H9 (cell line): Measurements from ENCODE around the gene SLC17A1. TPM values are rescaled to one million over a fixed set of nuclear protein-coding genes. Genes with fewer than 3 reads are reported as not detected.

Experiments
- DNase-seq: peaks from one replicate; pipeline ENCODE4 v3.0.0-alpha.2; 2017
- H2AFZ ChIP-seq: one replicate; pipeline ENCODE4 v1.6.1; 2013; ENCODE audit warnings: mild to moderate bottlenecking, low read length, control low read depth, moderate library complexity
- H2AK5ac ChIP-seq: 2 replicates; pipeline ENCODE4 v1.6.1; 2013; ENCODE audit warnings: low read length, control low read depth, mixed read lengths; ENCODE audit not compliant: insufficient read length
- H2BK120ac ChIP-seq: one replicate; pipeline ENCODE4 v1.6.1; 2013; ENCODE audit warnings: low read depth, mild to moderate bottlenecking, low read length, control low read depth, inconsistent platforms; ENCODE audit not compliant: poor library complexity, severe bottlenecking
- H2BK12ac ChIP-seq: 2 replicates; pipeline ENCODE4 v1.6.1; 2013; ENCODE audit warnings: low read length, control low read depth, mixed read lengths, low read depth; ENCODE audit not compliant: insufficient read length
- H2BK15ac ChIP-seq: 2 replicates; pipeline ENCODE4 v1.6.1; 2013; ENCODE audit warnings: low read depth, low read length, control low read depth
- H2BK20ac ChIP-seq: one replicate; pipeline ENCODE4 v1.6.1; 2013; ENCODE audit warnings: low read depth, mild to moderate bottlenecking, low read length, control low read depth, inconsistent platforms; ENCODE audit not compliant: poor library complexity, severe bottlenecking
- H2BK5ac ChIP-seq: 2 replicates; pipeline ENCODE4 v1.6.1; 2013; ENCODE audit warnings: low read length, control low read depth, mixed read lengths; ENCODE audit not compliant: insufficient read length
- H3K14ac ChIP-seq: 2 replicates; pipeline ENCODE4 v1.6.1; 2013; ENCODE audit warnings: low read length, control low read depth; ENCODE audit not compliant: insufficient read depth
- H3K18ac ChIP-seq: 2 replicates; pipeline ENCODE4 v1.6.1; 2013; ENCODE audit warnings: low read depth, mild to moderate bottlenecking, mixed read lengths, low read length, control low read depth; ENCODE audit not compliant: insufficient read length
- H3K23ac ChIP-seq: 2 replicates; pipeline ENCODE4 v1.6.1; 2013; ENCODE audit warnings: low read length, control low read depth, mixed read lengths, low read depth; ENCODE audit not compliant: insufficient read length
- H3K23me2 ChIP-seq: 2 replicates; pipeline ENCODE4 v1.6.1; 2013; ENCODE audit warnings: low read depth, mild to moderate bottlenecking, mixed read lengths, low read length, control low read depth; ENCODE audit not compliant: insufficient read length, poor library complexity, severe bottlenecking
- H3K27ac ChIP-seq: 2 replicates; pipeline ENCODE4 v1.5.1; 2013; ENCODE audit warnings: low read length, control low read depth, mixed read lengths, low read depth; ENCODE audit not compliant: insufficient read length
- H3K27me3 ChIP-seq: 2 replicates; pipeline ENCODE4 v1.6.1; 2013; ENCODE audit warnings: low read length, control low read depth, inconsistent platforms; ENCODE audit not compliant: insufficient read depth
- H3K4ac ChIP-seq: 2 replicates; pipeline ENCODE4 v1.6.1; 2013; ENCODE audit warnings: low read depth, mild to moderate bottlenecking, control low read depth, inconsistent platforms, low read length, moderate library complexity
- H3K4me1 ChIP-seq: 2 replicates; pipeline ENCODE4 v1.6.1; 2013; ENCODE audit warnings: low read length, control low read depth, inconsistent platforms; ENCODE audit not compliant: insufficient read depth
- H3K4me2 ChIP-seq: 2 replicates; pipeline ENCODE4 v1.6.1; 2013; ENCODE audit warnings: low read length, control low read depth, mixed read lengths; ENCODE audit not compliant: insufficient read length, insufficient read depth
- H3K56ac ChIP-seq: 2 replicates; pipeline ENCODE4 v1.6.1; 2013; ENCODE audit warnings: low read depth, mild to moderate bottlenecking, mixed read lengths, low read length, control low read depth; ENCODE audit not compliant: insufficient read length
- H3K79me1 ChIP-seq: 2 replicates; pipeline ENCODE4 v1.6.1; 2013; ENCODE audit warnings: low read depth, mild to moderate bottlenecking, moderate library complexity, low read length, control low read depth, inconsistent platforms; ENCODE audit not compliant: insufficient read depth, poor library complexity, severe bottlenecking
- H3K79me2 ChIP-seq: 2 replicates; pipeline ENCODE4 v1.6.1; 2013; ENCODE audit warnings: low read length, control low read depth, inconsistent platforms; ENCODE audit not compliant: insufficient read depth
- H3K9ac ChIP-seq: 2 replicates; pipeline ENCODE4 v1.6.1; 2013; ENCODE audit warnings: low read length, control low read depth, mixed read lengths; ENCODE audit not compliant: insufficient read length; ENCODE audit errors: extremely low read depth
- H3K9me3 ChIP-seq: one replicate; pipeline ENCODE4 v1.6.1; 2013; ENCODE audit warnings: low read depth, low read length, inconsistent platforms; ENCODE audit not compliant: control insufficient read depth
- H3T11ph ChIP-seq: one replicate; pipeline ENCODE4 v1.6.1; 2013; ENCODE audit warnings: mild to moderate bottlenecking, low read length, control low read depth, inconsistent platforms
- H4K20me1 ChIP-seq: one replicate; pipeline ENCODE4 v1.6.1; 2013; ENCODE audit not compliant: control insufficient read depth, insufficient read length, insufficient read depth
- H4K5ac ChIP-seq: 2 replicates; pipeline ENCODE4 v1.6.1; 2013; ENCODE audit warnings: low read depth, mild to moderate bottlenecking, mixed read lengths, low read length, control low read depth; ENCODE audit not compliant: insufficient read length
- H4K8ac ChIP-seq: replicated peaks from 2 replicates; pipeline ENCODE4 v1.6.1; 2013; ENCODE audit warnings: low read length, control low read depth, mixed read lengths, low read depth; ENCODE audit not compliant: insufficient read length
- H4K91ac ChIP-seq: 2 replicates; pipeline ENCODE4 v1.6.1; 2013; ENCODE audit warnings: low read depth, mild to moderate bottlenecking, moderate library complexity, mixed read lengths, low read length, control low read depth; ENCODE audit not compliant: insufficient read length
- H3K27ac Mint-ChIP-seq, 3 experiments: 2 replicates in 2 of 3; 3 replicates in 1 of 3; pipeline ENCODE4 v1.8.0; 2020 to 2021; ENCODE audit warnings: mixed read lengths in 3 of 3, mild to moderate bottlenecking in 1 of 3, moderate library complexity in 1 of 3
- H3K27me3 Mint-ChIP-seq: 2 replicates; pipeline ENCODE4 v1.8.0; 2021; ENCODE audit warnings: low read depth, mild to moderate bottlenecking, moderate library complexity, mixed read lengths
- H3K36me3 Mint-ChIP-seq, 3 experiments: 2 replicates in 2 of 3; 3 replicates in 1 of 3; pipeline ENCODE4 v1.8.0; 2020 to 2021; ENCODE audit warnings: low read depth in 3 of 3, mixed read lengths in 3 of 3; ENCODE audit not compliant: insufficient read depth in 1 of 3
- H3K4me1 Mint-ChIP-seq, 2 experiments: 2 replicates each; pipeline ENCODE4 v1.8.0; 2020; ENCODE audit warnings: mixed read lengths in 2 of 2
- H3K4me3 Mint-ChIP-seq, 2 experiments: 2 replicates in 1 of 2; 3 replicates in 1 of 2; pipeline ENCODE4 v1.8.0; 2020 to 2021; ENCODE audit warnings: mild to moderate bottlenecking in 2 of 2, mixed read lengths in 2 of 2, moderate library complexity in 1 of 2
- H3K9me3 Mint-ChIP-seq, 2 experiments: 2 replicates in 1 of 2; 3 replicates in 1 of 2; pipeline ENCODE4 v1.8.0; 2020; ENCODE audit warnings: mild to moderate bottlenecking in 2 of 2, mixed read lengths in 2 of 2, moderate library complexity in 1 of 2
- WGBS: extraction: QIAGEN DNeasy Blood & Tissue Kit; methylation state at CpG from one replicate; pipeline ENCODE4 v1.1.7; 2013; ENCODE audit warnings: missing lambda C conversion rate, low lambda C conversion rate, mixed read lengths; ENCODE audit not compliant: insufficient read length; ENCODE audit errors: extremely low coverage; 5-methylcytosine and 5-hydroxymethylcytosine counted together
- total RNA-seq: library from RNA; stranded (reverse); gene quantifications from 2 replicates; pipeline ENCODE4 v1.2.1, GENCODE V29; 2021
- TF ChIP-seq, protein P1 (sequence below): fragments of 200-600 bp; sonication (generic); conservative IDR thresholded peaks from 3 replicates; pipeline ENCODE4 v1.8.0; 2021; ENCODE audit warnings: antibody characterized with exemption, mild to moderate bottlenecking

The SLC17A1 gene
- total RNA-seq, 1 experiment from 2014 or later: not detected

DNA sequence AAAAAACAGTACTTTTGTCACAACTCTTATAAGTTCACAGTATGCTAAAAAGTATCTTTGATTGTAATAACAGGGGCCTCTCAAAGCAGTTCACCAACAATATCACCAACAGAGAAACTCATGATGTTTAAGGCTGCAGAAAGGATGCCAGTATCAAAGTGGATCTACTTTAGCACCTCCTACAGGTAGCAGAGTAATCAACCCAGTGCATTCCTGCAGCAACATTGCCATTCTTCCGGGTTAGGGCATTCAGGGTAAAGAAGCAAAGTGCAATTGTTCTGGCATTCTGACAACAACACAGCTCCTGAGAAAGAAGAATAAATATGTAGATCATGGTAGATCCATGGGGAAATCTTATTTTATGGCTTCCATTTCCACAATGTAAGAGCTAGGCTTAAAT, 84.9 kb downstream of the SLC17A1 start:
- Histone ChIP-seq H3K79me1 (no peaks in the 10 kb centered on the region), H3T11ph (no peak overlapping the region), H3K23ac (no peak overlapping the region), H3K9ac (no peak overlapping the region), H2AFZ (no peak overlapping the region), H2BK20ac (no peak overlapping the region), H4K5ac (no peak overlapping the region), H3K9me3 (no peaks in the 10 kb centered on the region), H4K20me1 (no peaks in the 10 kb centered on the region), H4K8ac (no peak overlapping the region), H2BK15ac (no peak overlapping the region), H3K4me1 (no peaks in the 10 kb centered on the region), H3K4ac (no peak overlapping the region), H3K56ac (no peak overlapping the region), H3K18ac (no peak overlapping the region), H3K27me3 (no peaks in the 10 kb centered on the region), H2BK120ac (no peak overlapping the region), H2BK12ac (no peak overlapping the region), H3K27ac (no peak overlapping the region), H3K4me2 (no peak overlapping the region), H3K23me2 (no peaks in the 10 kb centered on the region), H2AK5ac (no peak overlapping the region), H2BK5ac (no peak overlapping the region), H3K14ac (no peak overlapping the region), H4K91ac (no peak overlapping the region), H3K79me2 (no peaks in the 10 kb centered on the region)
- H3K4me3 Mint-ChIP-seq: no peak overlapping the region
- no peaks in the 10 kb centered on the region for H3K4me1 Mint-ChIP-seq
- no peaks in the 10 kb centered on the region for H3K27me3 Mint-ChIP-seq
- TF ChIP-seq, protein P1, sequence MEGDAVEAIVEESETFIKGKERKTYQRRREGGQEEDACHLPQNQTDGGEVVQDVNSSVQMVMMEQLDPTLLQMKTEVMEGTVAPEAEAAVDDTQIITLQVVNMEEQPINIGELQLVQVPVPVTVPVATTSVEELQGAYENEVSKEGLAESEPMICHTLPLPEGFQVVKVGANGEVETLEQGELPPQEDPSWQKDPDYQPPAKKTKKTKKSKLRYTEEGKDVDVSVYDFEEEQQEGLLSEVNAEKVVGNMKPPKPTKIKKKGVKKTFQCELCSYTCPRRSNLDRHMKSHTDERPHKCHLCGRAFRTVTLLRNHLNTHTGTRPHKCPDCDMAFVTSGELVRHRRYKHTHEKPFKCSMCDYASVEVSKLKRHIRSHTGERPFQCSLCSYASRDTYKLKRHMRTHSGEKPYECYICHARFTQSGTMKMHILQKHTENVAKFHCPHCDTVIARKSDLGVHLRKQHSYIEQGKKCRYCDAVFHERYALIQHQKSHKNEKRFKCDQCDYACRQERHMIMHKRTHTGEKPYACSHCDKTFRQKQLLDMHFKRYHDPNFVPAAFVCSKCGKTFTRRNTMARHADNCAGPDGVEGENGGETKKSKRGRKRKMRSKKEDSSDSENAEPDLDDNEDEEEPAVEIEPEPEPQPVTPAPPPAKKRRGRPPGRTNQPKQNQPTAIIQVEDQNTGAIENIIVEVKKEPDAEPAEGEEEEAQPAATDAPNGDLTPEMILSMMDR: peak; percentile 62
- H3K27ac Mint-ChIP-seq: no peak overlapping the region
- WGBS: no CpG with 5 or more reads among the region's 1 CpG
- 0 out of 5 replicates have a peak, but pooled peaks cover 0 to 2% of the 10 kb centered on the region in 2 experiments for H3K9me3 Mint-ChIP-seq
- DNase-seq: no peak
- peaks cover 0 to 2% (median 2%) of the 10 kb centered on the region in 3 experiments; a peak in 4 of 7 replicates for H3K36me3 Mint-ChIP-seq
